GM12872 (cell line): ENCODE data around the gene LRCH1.

Source experiments
- TF ChIP-seq, protein P1 (sequence below): IDR thresholded peaks from 3 replicates; pipeline ENCODE4 v1.5.1; 2011; ENCODE audit warnings: low read depth, mild to moderate bottlenecking, low read length, moderate library complexity; ENCODE audit not compliant: insufficient read depth

Gene LRCH1

DNA sequence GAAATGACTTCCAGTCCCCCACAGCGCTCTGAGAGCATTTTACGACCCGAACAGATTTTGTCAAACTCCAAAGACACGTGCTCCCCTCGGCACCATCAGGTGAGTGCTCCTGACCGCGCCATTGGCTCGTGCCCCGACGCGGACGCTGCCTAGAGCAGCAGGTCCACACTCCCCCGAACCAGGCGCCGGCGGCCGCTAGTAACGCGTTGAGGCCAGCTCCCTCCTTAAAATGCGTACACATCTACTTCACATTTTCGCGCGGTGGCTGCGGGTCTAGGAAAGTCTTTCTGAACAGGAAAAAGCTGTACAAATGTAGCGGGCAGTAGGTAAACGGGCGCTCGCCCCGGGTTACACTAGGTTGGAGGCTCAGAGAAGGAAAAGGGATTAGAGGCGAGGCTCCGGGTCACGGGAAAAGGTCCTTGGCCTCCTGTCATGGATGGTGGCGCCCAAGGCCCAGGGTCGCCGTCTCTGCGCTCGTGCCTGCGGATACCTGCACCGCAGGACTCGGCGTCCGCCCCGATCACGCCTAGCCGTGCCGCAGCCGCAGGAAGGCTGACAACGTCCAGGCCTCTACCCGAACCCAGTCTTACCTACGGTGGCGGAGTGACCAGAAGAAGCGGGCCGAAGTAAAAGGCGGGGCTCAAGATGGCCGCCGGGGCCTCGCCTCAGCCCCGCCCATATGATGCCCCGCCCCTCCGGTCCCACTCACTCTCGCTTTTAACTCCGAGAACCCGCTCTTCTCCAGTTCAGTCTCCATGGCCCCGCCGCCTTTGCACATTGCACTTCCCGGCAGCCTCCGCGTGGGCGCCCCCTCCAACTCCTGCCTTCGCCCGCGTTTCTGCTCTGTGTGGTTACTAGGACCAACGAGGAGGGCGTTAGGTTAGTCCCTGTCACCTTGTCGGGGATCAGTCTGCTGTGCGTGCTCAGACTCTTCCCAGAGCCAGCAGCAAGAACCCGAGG lies 243.8 kb downstream of the LRCH1 start, which contains the start of gene ESD:
ESD (minus strand) TSS at position 647 of the 960 bp plus-strand sequence. CDS start 5,748 bp downstream, outside the sequence.
- TF ChIP-seq, protein P1, sequence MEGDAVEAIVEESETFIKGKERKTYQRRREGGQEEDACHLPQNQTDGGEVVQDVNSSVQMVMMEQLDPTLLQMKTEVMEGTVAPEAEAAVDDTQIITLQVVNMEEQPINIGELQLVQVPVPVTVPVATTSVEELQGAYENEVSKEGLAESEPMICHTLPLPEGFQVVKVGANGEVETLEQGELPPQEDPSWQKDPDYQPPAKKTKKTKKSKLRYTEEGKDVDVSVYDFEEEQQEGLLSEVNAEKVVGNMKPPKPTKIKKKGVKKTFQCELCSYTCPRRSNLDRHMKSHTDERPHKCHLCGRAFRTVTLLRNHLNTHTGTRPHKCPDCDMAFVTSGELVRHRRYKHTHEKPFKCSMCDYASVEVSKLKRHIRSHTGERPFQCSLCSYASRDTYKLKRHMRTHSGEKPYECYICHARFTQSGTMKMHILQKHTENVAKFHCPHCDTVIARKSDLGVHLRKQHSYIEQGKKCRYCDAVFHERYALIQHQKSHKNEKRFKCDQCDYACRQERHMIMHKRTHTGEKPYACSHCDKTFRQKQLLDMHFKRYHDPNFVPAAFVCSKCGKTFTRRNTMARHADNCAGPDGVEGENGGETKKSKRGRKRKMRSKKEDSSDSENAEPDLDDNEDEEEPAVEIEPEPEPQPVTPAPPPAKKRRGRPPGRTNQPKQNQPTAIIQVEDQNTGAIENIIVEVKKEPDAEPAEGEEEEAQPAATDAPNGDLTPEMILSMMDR, result no peak

DNA sequence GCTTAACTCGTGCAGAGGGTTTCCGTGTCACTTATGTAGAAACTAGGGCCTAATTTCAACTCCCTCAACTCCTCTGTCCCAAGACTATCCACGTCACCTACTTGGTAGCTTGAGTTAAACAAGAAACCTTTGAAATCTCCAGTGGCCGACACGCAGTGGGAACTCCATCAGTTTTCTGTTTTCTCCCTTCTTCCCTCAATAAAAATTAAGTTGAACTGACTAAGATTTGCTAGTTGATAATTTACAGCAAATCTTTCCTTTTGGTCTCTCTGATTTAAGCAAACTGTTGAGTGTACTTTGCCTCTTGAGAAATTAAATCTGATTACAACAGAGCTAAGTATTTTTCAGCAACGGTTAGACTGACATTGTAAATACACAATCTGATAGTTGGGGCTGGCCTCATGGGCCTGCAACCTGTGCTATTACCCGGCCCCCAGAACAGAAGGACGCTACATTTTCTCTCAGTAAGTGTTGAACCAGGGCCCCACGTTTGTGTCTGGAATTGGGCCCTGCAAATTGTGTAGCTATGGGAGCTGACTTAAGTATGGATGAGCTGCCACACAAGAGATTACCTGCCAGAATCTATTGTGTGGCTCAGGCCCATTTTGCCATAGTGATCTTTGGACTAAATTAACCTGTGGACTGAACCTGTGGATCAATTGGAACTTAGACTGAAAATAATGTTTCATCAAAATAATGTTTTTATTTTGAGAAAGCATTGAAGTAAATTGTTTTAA lies 244.7 kb downstream of the LRCH1 start:
- TF ChIP-seq, protein P1, result no peak

DNA sequence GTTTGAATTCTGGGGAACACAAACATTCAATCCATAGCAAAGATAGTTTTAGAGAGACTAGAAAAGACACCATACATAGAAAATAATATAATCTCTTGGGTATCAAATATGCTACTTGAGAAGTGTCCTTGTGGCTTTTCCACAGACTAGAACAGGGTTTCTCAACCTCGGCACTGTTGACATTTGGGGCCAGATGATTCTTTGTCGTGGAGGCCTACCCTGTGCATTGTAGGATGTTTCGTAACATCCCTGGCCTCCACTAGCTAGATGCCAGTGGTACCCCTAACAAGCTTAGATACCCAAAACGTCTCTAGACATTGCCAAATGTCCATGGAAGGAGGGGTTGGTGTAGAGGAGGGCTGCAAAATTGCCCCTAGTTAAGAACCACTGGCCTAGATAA lies 246.2 kb downstream of the LRCH1 start:
- TF ChIP-seq, protein P1, result no peak

DNA sequence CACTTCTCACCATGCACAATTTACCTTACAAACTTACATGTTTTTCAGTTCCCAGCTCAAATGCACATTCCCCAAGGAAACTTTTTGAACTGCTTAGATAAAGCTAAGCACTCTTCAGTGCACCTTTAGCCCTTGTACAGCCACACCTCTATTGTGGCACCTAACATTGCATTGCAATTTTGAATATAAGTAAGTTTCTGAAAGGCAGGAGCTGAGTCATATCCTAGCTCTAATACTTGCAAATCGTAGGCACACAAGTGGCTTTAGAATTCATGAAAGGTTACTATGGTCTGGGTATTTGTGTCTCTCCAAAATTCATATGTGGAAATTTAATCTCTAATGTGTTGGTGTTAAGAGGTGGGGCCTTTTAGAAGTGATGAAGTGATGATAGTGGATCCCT lies 248.9 kb downstream of the LRCH1 start:
- TF ChIP-seq, protein P1, result no peak
